Measurements from ENCODE around the gene HID1.
"Not testable (repeated sequence)": the region's sequence is repeated elsewhere in the genome, so short reads cannot be mapped to it uniquely, and the experiment has no call there.

The HID1 gene

DNA sequence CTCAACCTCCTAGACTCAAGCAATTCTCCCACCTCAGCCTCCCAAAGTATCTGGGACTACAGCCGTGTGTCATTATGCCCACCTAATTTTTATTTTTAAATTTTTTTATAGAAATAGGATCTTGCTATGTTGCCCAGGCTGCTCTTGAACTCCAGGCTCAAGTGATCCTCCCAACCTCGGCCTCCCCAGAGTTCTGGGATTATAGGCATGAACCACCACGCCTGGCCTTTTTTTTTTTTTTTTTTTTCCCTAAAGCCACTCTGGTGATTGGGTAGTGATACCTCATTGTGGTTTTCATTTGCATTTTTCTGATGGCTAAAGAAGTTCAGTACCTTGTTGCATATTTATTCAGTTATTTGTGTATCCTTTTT, 13.6 kb upstream of the HID1 start:
- H3K4me3 ChIP-seq (ENCODE audit: severe bottlenecking) = no peak overlapping the region
- DNase-seq (ENCODE audit: low spot score) (no peak), ATAC-seq (ENCODE audit: low read depth) (no peak)
- H3K27ac ChIP-seq (ENCODE audit: poor library complexity, severe bottlenecking) = no peak overlapping the region
- peaks cover 8% of the 10 kb centered on the region for H3K4me1 ChIP-seq (ENCODE audit: insufficient read depth, poor library complexity, severe bottlenecking)
- H3K9me3 ChIP-seq (ENCODE audit: severe bottlenecking) = no peaks in the 10 kb centered on the region
- no peaks in the 10 kb centered on the region for H3K27me3 ChIP-seq (ENCODE audit: insufficient read depth, poor library complexity, severe bottlenecking)
- TF ChIP-seq, protein P1, sequence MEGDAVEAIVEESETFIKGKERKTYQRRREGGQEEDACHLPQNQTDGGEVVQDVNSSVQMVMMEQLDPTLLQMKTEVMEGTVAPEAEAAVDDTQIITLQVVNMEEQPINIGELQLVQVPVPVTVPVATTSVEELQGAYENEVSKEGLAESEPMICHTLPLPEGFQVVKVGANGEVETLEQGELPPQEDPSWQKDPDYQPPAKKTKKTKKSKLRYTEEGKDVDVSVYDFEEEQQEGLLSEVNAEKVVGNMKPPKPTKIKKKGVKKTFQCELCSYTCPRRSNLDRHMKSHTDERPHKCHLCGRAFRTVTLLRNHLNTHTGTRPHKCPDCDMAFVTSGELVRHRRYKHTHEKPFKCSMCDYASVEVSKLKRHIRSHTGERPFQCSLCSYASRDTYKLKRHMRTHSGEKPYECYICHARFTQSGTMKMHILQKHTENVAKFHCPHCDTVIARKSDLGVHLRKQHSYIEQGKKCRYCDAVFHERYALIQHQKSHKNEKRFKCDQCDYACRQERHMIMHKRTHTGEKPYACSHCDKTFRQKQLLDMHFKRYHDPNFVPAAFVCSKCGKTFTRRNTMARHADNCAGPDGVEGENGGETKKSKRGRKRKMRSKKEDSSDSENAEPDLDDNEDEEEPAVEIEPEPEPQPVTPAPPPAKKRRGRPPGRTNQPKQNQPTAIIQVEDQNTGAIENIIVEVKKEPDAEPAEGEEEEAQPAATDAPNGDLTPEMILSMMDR (IDR thresholded peaks at IDR 0.05; ENCODE audit: poor library complexity, severe bottlenecking) = no peak
- H3K36me3 ChIP-seq (ENCODE audit: low read depth) = no peaks in the 10 kb centered on the region

DNA sequence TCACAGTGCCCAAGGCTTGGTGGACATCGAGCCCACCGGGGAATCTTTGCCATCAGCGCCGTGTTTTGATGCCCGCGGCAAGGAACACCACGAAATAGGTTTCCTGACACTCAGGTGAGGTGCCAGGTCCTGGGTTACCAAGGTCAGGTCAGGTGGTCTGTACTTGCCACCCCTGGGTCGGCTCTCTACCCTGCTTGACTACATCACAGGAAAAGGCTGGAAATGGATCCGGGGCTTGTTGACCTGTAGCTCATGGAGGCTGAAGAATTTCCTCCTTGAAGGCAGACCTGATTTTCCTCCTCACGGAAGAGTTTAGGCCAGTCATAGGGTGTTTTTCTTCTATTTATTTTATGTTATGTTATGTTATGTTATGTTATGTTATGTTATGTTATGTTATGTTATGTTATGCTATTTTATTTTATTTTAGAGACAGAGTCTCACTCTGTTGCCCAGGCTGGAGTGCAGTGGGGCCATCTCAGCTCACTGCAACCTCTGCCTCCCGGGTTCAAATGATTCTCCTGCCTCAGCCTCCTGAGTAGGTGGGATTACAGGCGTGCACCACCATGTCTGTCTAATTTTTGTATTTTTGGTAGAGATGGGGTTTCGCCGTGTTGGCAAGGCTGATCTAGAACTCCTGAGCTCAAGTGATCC, 10.2 kb upstream of the HID1 start:
- not testable (repeated sequence) for DNase-seq (ENCODE audit: low spot score); H3K36me3 ChIP-seq (ENCODE audit: low read depth); H3K9me3 ChIP-seq (ENCODE audit: severe bottlenecking); H3K4me1 ChIP-seq (ENCODE audit: insufficient read depth, poor library complexity, severe bottlenecking); H3K27me3 ChIP-seq (ENCODE audit: insufficient read depth, poor library complexity, severe bottlenecking)
- Histone ChIP-seq H3K27ac (ENCODE audit: poor library complexity, severe bottlenecking) (peak overlapping the region; percentile 52), H3K4me3 (ENCODE audit: severe bottlenecking) (peak overlapping the region; percentile 59)
- ATAC-seq (ENCODE audit: low read depth) = peak; percentile 31; the same call in 2 of the 3 replicates

DNA sequence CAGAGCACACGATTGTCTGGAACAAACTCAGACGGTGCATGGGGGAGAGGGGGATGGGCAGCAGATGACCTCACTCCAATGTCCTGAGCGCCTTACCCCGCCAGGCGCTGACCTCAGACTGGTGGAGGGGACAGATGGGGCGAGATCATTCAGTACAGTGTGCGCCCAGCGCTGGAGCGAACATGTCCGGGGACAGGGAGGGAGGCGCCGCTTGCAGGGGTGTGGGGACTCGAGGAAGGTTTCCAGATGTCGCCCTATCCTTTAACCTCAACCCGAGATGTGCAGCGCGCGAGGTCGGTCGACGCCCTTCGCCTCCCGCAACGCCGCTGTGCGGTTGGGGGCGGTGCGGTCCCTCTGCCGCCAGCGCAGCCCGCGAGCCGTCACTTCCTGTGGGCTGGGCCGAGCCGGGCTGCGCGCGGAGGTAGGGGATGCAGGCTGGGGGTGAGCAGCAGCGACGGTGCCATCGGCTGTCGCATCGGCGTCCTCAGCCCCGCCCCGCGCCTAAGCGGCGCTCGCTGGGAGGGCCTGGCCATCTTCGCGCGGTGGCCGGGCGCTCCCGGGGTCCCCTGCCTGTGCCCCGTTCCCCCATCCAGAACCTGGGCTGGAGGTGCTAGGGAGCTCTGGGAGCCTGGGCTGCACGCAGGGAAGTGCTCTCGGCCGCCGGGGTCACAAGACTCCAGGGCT, 9.6 kb upstream of the HID1 start:
- Histone ChIP-seq H3K9me3 (ENCODE audit: severe bottlenecking) (no peaks in the 10 kb centered on the region), H3K4me1 (ENCODE audit: insufficient read depth, poor library complexity, severe bottlenecking) (peaks cover 6% of the 10 kb centered on the region), H3K36me3 (ENCODE audit: low read depth) (no peaks in the 10 kb centered on the region), H3K4me3 (ENCODE audit: severe bottlenecking) (peak overlapping the region; percentile 59), H3K27me3 (ENCODE audit: insufficient read depth, poor library complexity, severe bottlenecking) (no peaks in the 10 kb centered on the region), H3K27ac (ENCODE audit: poor library complexity, severe bottlenecking) (peak overlapping the region; percentile 52)
- DNase-seq (ENCODE audit: low spot score) (no peak), ATAC-seq (ENCODE audit: low read depth) (peak; percentile 83)
- TF ChIP-seq, protein P1 (IDR thresholded peaks at IDR 0.05; ENCODE audit: poor library complexity, severe bottlenecking) = no peak

DNA sequence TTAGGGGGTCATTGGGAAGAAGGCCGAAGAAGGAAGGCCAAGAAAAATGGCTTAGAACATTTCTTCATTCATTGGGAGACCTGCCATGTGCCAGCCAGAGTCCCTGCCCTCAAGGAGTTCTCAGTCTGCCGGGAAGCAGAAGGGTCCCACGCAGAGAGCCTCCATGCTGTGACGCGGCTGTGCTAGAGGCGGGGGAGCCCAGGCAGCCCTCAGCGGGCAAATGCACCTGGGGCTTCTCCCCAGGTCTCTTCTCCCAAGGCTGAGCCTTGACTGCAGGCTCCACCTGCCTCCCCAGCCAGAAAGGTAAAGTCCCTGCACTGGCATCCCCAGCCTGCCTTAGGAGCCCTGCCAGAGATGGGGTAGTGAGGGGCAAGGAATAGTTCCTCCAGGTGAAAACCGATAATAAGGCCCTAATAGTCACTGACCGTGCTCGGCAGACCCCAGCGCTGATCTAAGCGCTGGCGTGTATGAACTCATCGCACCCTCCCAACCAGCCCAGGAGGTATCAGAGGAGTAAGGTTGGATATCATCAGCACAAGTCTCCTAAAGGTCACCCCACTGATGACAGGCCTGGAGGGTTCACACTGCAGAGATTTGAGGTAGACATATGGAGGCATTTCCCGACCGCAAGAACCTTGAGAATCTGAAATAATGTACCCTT, 8.9 kb upstream of the HID1 start:
- Histone ChIP-seq H3K4me3 (ENCODE audit: severe bottlenecking) (peak overlapping the region; percentile 59), H3K27ac (ENCODE audit: poor library complexity, severe bottlenecking) (peak overlapping the region; percentile 52), H3K27me3 (ENCODE audit: insufficient read depth, poor library complexity, severe bottlenecking) (no peaks in the 10 kb centered on the region), H3K36me3 (ENCODE audit: low read depth) (no peaks in the 10 kb centered on the region), H3K9me3 (ENCODE audit: severe bottlenecking) (no peaks in the 10 kb centered on the region), H3K4me1 (ENCODE audit: insufficient read depth, poor library complexity, severe bottlenecking) (peaks cover 6% of the 10 kb centered on the region)
- TF ChIP-seq, protein P1 (IDR thresholded peaks at IDR 0.05; ENCODE audit: poor library complexity, severe bottlenecking) = no peak
- DNase-seq (ENCODE audit: low spot score) = no peak
- peak; percentile 37; the same call in 2 of the 3 replicates for ATAC-seq (ENCODE audit: low read depth)

DNA sequence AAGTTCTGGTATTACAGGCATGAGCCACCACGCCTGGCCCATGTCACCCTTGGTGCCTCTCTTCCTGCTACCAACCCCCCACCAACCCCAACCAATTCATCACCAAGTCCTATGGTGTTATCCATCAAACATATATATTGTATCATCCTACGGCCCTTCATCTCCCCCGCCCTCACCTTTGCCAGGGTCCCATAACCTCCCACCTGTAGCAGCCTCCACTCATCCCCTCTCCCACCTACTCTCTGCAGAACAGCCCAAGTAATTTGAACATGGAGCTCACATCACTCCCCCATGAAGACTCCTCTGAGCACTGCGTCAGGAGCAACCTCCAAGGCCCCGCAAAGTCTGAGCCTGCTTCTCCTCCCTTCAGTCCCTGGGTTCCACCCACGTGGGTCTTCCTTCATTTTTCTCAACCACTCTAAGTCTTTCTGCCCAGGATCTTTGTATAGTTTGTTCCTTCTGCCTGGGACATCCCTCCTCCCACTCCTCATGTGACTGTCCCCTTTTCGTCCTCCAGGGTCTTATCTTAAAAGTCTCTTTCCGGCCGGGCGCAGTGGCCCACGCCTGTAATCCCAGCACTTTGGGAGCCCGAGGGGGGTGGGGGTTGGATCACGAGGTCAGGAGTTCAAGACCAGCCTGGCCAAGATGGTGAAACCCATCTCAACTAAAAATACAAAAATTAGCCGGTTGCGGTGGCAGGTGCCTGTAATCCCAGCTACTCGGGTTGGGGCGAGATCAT, 7.0 kb upstream of the HID1 start:
- TF ChIP-seq, protein P1 (IDR thresholded peaks at IDR 0.05; ENCODE audit: poor library complexity, severe bottlenecking) = no peak
- H3K27me3 ChIP-seq (ENCODE audit: insufficient read depth, poor library complexity, severe bottlenecking) = peaks cover 5% of the 10 kb centered on the region

More for the DNA sequence above, 7.0 kb upstream of the HID1 start:
- no peaks in the 10 kb centered on the region for H3K36me3 ChIP-seq (ENCODE audit: low read depth)
- H3K27ac ChIP-seq (ENCODE audit: poor library complexity, severe bottlenecking) = no peak overlapping the region
- no peaks in the 10 kb centered on the region for H3K9me3 ChIP-seq (ENCODE audit: severe bottlenecking)
- DNase-seq (ENCODE audit: low spot score) = no peak
- H3K4me1 ChIP-seq (ENCODE audit: insufficient read depth, poor library complexity, severe bottlenecking) = peaks cover 6% of the 10 kb centered on the region
- ATAC-seq (ENCODE audit: low read depth) = no peak
- no peak overlapping the region for H3K4me3 ChIP-seq (ENCODE audit: severe bottlenecking)

Data from RWPE2 (cell line).